HepG2 (cell line): ENCODE results near the gene DCAKD. TPM values are rescaled to one million over a fixed set of nuclear protein-coding genes. Genes with fewer than 3 reads are reported as not detected.
A peak's percentile ranks its signal among the peaks of the same experiment; 100 is the strongest.

Source experiments
- HCFC1 ChIP-seq: fragments of 150-350 bp; IDR thresholded peaks from 2 replicates; pipeline ENCODE4 v1.6.1; 2014; ENCODE audit warnings: low read depth, low read length
- HMG20A ChIP-seq: IDR thresholded peaks from 2 replicates; pipeline ENCODE4 v1.6.1; 2016; ENCODE audit warnings: borderline replicate concordance
- HMG20B ChIP-seq: conservative IDR thresholded peaks from 2 replicates; pipeline ENCODE4 v1.6.1; 2016; ENCODE audit warnings: missing genetic modification reagents, missing compliant biosample characterization
- MAZ ChIP-seq, 2 experiments: sonication (generic) in 1 of 2; formaldehyde crosslinking in 1 of 2; IDR thresholded peaks; 2 replicates each; pipeline versions ENCODE4 v1.5.0 to v1.6.1; 2012 to 2020; ENCODE audit warnings: low read depth in 2 of 2, mild to moderate bottlenecking in 2 of 2, borderline replicate concordance in 1 of 2, improper control_type of control experiment in 1 of 2, low read length in 1 of 2, missing genetic modification reagents in 1 of 2, moderate library complexity in 1 of 2
- MED8 ChIP-seq: sonication (generic); formaldehyde crosslinking; IDR thresholded peaks from 2 replicates; pipeline ENCODE4 v1.8.1; 2023; ENCODE audit warnings: mild to moderate bottlenecking, missing genetic modification reagents; ENCODE audit not compliant: insufficient replicate concordance
- PCBP2 ChIP-seq: fragments of 200-400 bp; formaldehyde crosslinking; optimal IDR thresholded peaks from 2 replicates; pipeline ENCODE3; 2018; ENCODE audit warnings: low read length, low read depth; ENCODE audit not compliant: poor library complexity, severe bottlenecking
- RBFOX2 ChIP-seq: fragments of 200-400 bp; formaldehyde crosslinking; IDR thresholded peaks from 2 replicates; pipeline ENCODE4 v1.6.1; 2017; ENCODE audit warnings: low read depth, mild to moderate bottlenecking, low read length
- REXO4 ChIP-seq: sonication (generic); formaldehyde crosslinking; IDR thresholded peaks from 2 replicates; pipeline ENCODE4 v1.8.0; 2022; ENCODE audit warnings: missing genetic modification reagents, mild to moderate bottlenecking, borderline replicate concordance
- SRF ChIP-seq: IDR thresholded peaks from 2 replicates; pipeline ENCODE4 v1.6.1; 2011; ENCODE audit warnings: mild to moderate bottlenecking, low read depth, low read length, moderate library complexity
- TEAD2 ChIP-seq: sonication (generic); formaldehyde crosslinking; IDR thresholded peaks from 2 replicates; pipeline ENCODE4 v1.9.0; 2021; ENCODE audit warnings: missing genetic modification reagents
- TFE3 ChIP-seq: IDR thresholded peaks from 2 replicates; pipeline ENCODE4 v1.6.1; 2016
- TOPORS ChIP-seq: sonication (generic); formaldehyde crosslinking; IDR thresholded peaks from 2 replicates; pipeline ENCODE4 v1.8.0; 2023; ENCODE audit warnings: mild to moderate bottlenecking, missing genetic modification reagents
- U2AF1 ChIP-seq: fragments of 200-400 bp; formaldehyde crosslinking; optimal IDR thresholded peaks from 2 replicates; pipeline ENCODE3; 2017; ENCODE audit warnings: mild to moderate bottlenecking, low read depth, low read length
- ZFP90 ChIP-seq: sonication (generic); formaldehyde crosslinking; IDR thresholded peaks from 2 replicates; pipeline ENCODE4 v1.8.0; 2022; ENCODE audit warnings: missing genetic modification reagents, mild to moderate bottlenecking, inconsistent platforms, borderline replicate concordance
- ZMYM3 ChIP-seq: sonication (generic); formaldehyde crosslinking; IDR thresholded peaks from 2 replicates; pipeline ENCODE4 v1.5.1; 2020; ENCODE audit warnings: mild to moderate bottlenecking, missing genetic modification reagents
- ZNF136 ChIP-seq: sonication (generic); formaldehyde crosslinking; IDR thresholded peaks from 2 replicates; pipeline ENCODE4 v1.8.1; 2022; ENCODE audit warnings: low read depth, mild to moderate bottlenecking, moderate library complexity, missing genetic modification reagents
- ZNF251 ChIP-seq: sonication (generic); formaldehyde crosslinking; IDR thresholded peaks from 2 replicates; pipeline ENCODE4 v1.9.0; 2021; ENCODE audit warnings: mild to moderate bottlenecking, missing genetic modification reagents
- ZNF446 ChIP-seq: sonication (generic); formaldehyde crosslinking; IDR thresholded peaks from 2 replicates; pipeline ENCODE4 v1.5.0; 2020; ENCODE audit warnings: mild to moderate bottlenecking, missing genetic modification reagents
- ZNF75D ChIP-seq: sonication (generic); formaldehyde crosslinking; IDR thresholded peaks from 2 replicates; pipeline ENCODE4 v1.8.1; 2023; ENCODE audit warnings: missing genetic modification reagents, mild to moderate bottlenecking, borderline replicate concordance
- ZSCAN22 ChIP-seq: sonication (generic); formaldehyde crosslinking; IDR thresholded peaks from 2 replicates; pipeline ENCODE4 v1.4.0; 2020; ENCODE audit warnings: mild to moderate bottlenecking, missing genetic modification reagents
- polyA plus RNA-seq, 8 experiments: library from polyadenylated mRNA; depleted of rRNA in 3 of 8; stranded (reverse) in 7 of 8; unstranded in 1 of 8; fragments of >200 nt; fragmentation: Illumina TruSeq in 4 of 8; extraction: Trizol in 4 of 8; gene quantifications; 2 replicates each; pipeline versions ENCODE4 v1.2.1 to v1.2.3, GENCODE V29; 2011 to 2016; ENCODE audit warnings: low read depth in 4 of 8, missing spikeins in 1 of 8, mixed read lengths in 1 of 8; ENCODE audit not compliant: insufficient read depth in 1 of 8
- total RNA-seq, 5 experiments: library from RNA; depleted of rRNA; stranded (reverse); fragments of >200 nt; fragmentation: Illumina TruSeq; extraction: Trizol; gene quantifications; 2 replicates each; pipeline ENCODE4 v1.2.3, GENCODE V29; 2016; ENCODE audit warnings: low read depth in 1 of 5
- TF ChIP-seq, protein P1 (sequence below): sonication (generic); formaldehyde crosslinking; IDR thresholded peaks from 2 replicates; pipeline ENCODE4 v1.4.0; 2020; ENCODE audit warnings: missing genetic modification reagents, borderline replicate concordance
- TF ChIP-seq, protein P2 (sequence below): sonication (generic); formaldehyde crosslinking; IDR thresholded peaks from 2 replicates; pipeline ENCODE4 v1.5.1; 2020; ENCODE audit warnings: mild to moderate bottlenecking, missing genetic modification reagents

The DCAKD gene
- total and polyA plus RNA-seq, 2 of the 13 experiments (the other 11 are each of a cell fraction or from before 2014, with no cell fraction given): 25.9 to 29.2 TPM

DNA sequence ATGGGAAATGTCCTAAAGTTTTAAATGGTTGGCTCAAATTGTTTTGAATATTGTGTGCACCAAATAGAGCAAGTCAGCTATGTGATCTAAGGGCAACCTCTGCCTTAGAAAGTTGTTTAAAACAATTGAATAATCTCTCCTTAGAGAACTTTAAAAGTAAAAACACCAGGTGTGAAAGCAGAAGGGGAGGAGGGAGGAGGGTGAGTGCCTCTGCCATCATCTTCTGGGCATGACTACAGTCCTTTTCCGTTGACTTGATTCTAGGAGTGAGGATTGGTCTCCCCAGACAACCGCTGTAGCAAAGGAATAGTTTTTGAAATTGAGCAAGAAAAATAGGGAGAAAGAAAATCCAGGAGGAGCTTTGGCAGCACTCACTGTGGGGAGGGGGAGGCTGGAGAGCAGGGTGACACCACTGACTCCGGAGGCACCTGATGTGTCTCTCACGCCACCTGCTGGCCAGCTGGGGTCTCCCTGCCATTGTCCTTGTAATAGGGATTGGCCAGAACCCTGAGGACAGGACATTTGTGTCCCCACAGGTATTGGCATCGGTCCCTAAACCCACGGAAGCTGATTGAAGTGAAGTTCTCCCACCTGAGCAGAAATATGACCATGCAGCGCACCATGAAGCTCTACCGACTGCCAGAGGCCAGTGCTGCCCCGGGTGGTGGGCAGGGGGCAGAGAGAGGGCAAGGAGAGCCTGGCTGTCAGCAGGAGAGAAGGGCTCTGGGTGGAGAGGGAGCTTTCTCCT, 47.6 kb upstream of the DCAKD start (continued):
- TF ChIP-seq MED8 (CRISPR knock-in tag) (no peak), TOPORS (CRISPR knock-in tag) (no peak), ZNF446 (CRISPR knock-in tag) (no peak), HMG20A (CRISPR knock-in tag) (no peak), REXO4 (CRISPR knock-in tag) (no peak), HMG20B (no peak), ZNF136 (no peak), ZSCAN22 (CRISPR knock-in tag) (no peak), PCBP2 (no peak), RBFOX2 (no peak), SRF (no peak), MAZ (IDR thresholded peaks at IDR 0.05; ENCODE audit: borderline replicate concordance, low read depth, low read length) (peak; percentile 87), MAZ (CRISPR knock-in tag; IDR thresholded peaks at IDR 0.05; ENCODE audit: low read depth) (no peak), ZMYM3 (CRISPR knock-in tag) (no peak), HCFC1 (no peak; the same call in 1 of the 2 replicates), ZNF75D (CRISPR knock-in tag) (no peak), TFE3 (CRISPR knock-in tag) (no peak), TEAD2 (CRISPR knock-in tag) (no peak), U2AF1 (no peak), ZNF251 (CRISPR knock-in tag) (no peak), ZFP90 (CRISPR knock-in tag) (no peak)
- TF ChIP-seq, protein P1, sequence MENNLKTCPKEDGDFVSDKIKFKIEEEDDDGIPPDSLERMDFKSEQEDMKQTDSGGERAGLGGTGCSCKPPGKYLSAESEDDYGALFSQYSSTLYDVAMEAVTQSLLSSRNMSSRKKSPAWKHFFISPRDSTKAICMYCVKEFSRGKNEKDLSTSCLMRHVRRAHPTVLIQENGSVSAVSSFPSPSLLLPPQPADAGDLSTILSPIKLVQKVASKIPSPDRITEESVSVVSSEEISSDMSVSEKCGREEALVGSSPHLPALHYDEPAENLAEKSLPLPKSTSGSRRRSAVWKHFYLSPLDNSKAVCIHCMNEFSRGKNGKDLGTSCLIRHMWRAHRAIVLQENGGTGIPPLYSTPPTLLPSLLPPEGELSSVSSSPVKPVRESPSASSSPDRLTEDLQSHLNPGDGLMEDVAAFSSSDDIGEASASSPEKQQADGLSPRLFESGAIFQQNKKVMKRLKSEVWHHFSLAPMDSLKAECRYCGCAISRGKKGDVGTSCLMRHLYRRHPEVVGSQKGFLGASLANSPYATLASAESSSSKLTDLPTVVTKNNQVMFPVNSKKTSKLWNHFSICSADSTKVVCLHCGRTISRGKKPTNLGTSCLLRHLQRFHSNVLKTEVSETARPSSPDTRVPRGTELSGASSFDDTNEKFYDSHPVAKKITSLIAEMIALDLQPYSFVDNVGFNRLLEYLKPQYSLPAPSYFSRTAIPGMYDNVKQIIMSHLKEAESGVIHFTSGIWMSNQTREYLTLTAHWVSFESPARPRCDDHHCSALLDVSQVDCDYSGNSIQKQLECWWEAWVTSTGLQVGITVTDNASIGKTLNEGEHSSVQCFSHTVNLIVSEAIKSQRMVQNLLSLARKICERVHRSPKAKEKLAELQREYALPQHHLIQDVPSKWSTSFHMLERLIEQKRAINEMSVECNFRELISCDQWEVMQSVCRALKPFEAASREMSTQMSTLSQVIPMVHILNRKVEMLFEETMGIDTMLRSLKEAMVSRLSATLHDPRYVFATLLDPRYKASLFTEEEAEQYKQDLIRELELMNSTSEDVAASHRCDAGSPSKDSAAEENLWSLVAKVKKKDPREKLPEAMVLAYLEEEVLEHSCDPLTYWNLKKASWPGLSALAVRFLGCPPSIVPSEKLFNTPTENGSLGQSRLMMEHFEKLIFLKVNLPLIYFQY (CRISPR knock-in tag): no peak
- TF ChIP-seq, protein P2, sequence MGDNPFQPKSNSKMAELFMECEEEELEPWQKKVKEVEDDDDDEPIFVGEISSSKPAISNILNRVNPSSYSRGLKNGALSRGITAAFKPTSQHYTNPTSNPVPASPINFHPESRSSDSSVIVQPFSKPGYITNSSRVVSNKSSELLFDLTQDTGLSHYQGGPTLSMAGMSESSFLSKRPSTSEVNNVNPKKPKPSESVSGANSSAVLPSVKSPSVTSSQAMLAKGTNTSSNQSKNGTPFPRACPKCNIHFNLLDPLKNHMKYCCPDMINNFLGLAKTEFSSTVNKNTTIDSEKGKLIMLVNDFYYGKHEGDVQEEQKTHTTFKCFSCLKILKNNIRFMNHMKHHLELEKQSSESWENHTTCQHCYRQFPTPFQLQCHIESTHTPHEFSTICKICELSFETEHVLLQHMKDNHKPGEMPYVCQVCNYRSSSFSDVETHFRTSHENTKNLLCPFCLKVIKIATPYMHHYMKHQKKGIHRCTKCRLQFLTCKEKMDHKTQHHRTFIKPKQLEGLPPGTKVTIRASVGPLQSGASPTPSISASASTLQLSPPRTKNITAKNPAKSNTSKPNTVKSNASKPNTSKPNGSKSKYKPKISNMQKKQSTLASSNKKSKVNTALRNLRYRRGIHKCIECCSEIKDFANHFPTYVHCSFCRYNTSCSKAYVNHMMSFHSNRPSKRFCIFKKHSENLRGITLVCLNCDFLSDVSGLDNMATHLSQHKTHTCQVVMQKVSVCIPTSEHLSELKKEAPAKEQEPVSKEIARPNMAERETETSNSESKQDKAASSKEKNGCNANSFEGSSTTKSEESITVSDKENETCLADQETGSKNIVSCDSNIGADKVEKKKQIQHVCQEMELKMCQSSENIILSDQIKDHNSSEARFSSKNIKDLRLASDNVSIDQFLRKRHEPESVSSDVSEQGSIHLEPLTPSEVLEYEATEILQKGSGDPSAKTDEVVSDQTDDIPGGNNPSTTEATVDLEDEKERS: no peak
